Caco-2 (cell line): ENCODE measurements around the gene ARAP3. TPM values are rescaled to one million over a fixed set of nuclear protein-coding genes. Genes with fewer than 3 reads are reported as not detected.
"Not testable (repeated sequence)": the region's sequence is repeated elsewhere in the genome, so short reads cannot be mapped to it uniquely, and the experiment has no call there.

ENCODE experiments used
- BruUV-seq: library from RNA; stranded (reverse); fragments of 400-500 nt; replicated peaks from 2 replicates; lab custom pipeline; 2021; lab: Mats Ljungman, UMichigan
- CTCF ChIA-PET: fragments of 300-600 bp; sonication (Branson Sonifier 250); formaldehyde crosslinking; loops from one replicate; lab custom pipeline; 2022; ENCODE audit warnings: antibody characterized with exemption; lab: Charles Lee
- POLR2A ChIA-PET: fragments of 300-600 bp; sonication (Branson Sonifier 250); formaldehyde crosslinking; loops from one replicate; lab custom pipeline; 2022; ENCODE audit warnings: antibody characterized with exemption; lab: Charles Lee
- DNase-seq, 2 experiments: peaks; one replicate each; pipeline versions ENCODE4 v3.0.0 to v3.0.0-alpha.2; 2020 to 2022
- H3K27me3 ChIP-seq: replicated peaks from 2 replicates; pipeline ENCODE4 v1.6.0; 2011; ENCODE audit warnings: low read length; ENCODE audit not compliant: control insufficient read depth, insufficient read depth
- H3K36me3 ChIP-seq: 2 replicates; pipeline ENCODE4 v1.5.1; 2011; ENCODE audit warnings: low read length; ENCODE audit not compliant: control insufficient read depth, insufficient read depth
- H3K4me1 ChIP-seq: fragments of 250-450 bp; sonication (Bioruptor Pico); 2 replicates; pipeline ENCODE4 v1.5.1; 2020; ENCODE audit warnings: mild to moderate bottlenecking
- H3K4me3 ChIP-seq: 2 replicates; pipeline ENCODE4 v1.5.1; 2011; ENCODE audit warnings: low read depth, mild to moderate bottlenecking, control low read depth, low read length
- H3K9me3 ChIP-seq: fragments of 250-450 bp; sonication (Bioruptor Pico); 2 replicates; pipeline ENCODE4 v1.5.1; 2020; ENCODE audit warnings: mild to moderate bottlenecking, moderate library complexity
- H3K27ac Mint-ChIP-seq: one replicate; pipeline ENCODE4 v1.8.0; 2022; ENCODE audit warnings: mixed read lengths; ENCODE audit not compliant: unreplicated experiment
- H3K27me3 Mint-ChIP-seq: one replicate; pipeline ENCODE4 v1.8.0; 2022; ENCODE audit warnings: mixed read lengths; ENCODE audit not compliant: insufficient read depth, unreplicated experiment
- H3K36me3 Mint-ChIP-seq: one replicate; pipeline ENCODE4 v1.8.0; 2022; ENCODE audit warnings: mild to moderate bottlenecking, mixed read lengths; ENCODE audit not compliant: insufficient read depth, unreplicated experiment
- H3K4me1 Mint-ChIP-seq: one replicate; pipeline ENCODE4 v1.8.0; 2022; ENCODE audit warnings: low read depth, mixed read lengths; ENCODE audit not compliant: unreplicated experiment
- H3K4me3 Mint-ChIP-seq: one replicate; pipeline ENCODE4 v1.8.0; 2022; ENCODE audit warnings: mild to moderate bottlenecking, moderate library complexity, mixed read lengths; ENCODE audit not compliant: unreplicated experiment
- H3K9me3 Mint-ChIP-seq: one replicate; pipeline ENCODE4 v1.8.0; 2022; ENCODE audit warnings: mixed read lengths; ENCODE audit not compliant: unreplicated experiment
- CTCF ChIP-seq, 2 experiments: fragments of 200-600 bp in 1 of 2; IDR thresholded peaks; 1 replicate in 1 of 2; 2 replicates in 1 of 2; pipeline versions ENCODE4 v1.5.1 to v1.8.0; 2011 to 2022; ENCODE audit warnings: antibody characterized with exemption in 1 of 2, control low read depth in 1 of 2, inconsistent platforms in 1 of 2, low read depth in 1 of 2, low read length in 1 of 2, mild to moderate bottlenecking in 1 of 2, moderate library complexity in 1 of 2; ENCODE audit not compliant: insufficient read depth in 1 of 2, severe bottlenecking in 1 of 2, unreplicated experiment in 1 of 2
- intact Hi-C: fragments of 100-400 bp; cut with micrococcal nuclease; formaldehyde crosslinking; loops from one replicate; pipeline ENCODE4 v1.10.0; 2022; ENCODE audit not compliant: unreplicated experiment
- total RNA-seq: library from RNA; stranded (reverse); gene quantifications from 2 replicates; pipeline ENCODE4 v1.2.3, GENCODE V29; 2022

The ARAP3 gene
- total RNA-seq, 1 experiment from 2014 or later, result 6.3 TPM

- H3K9me3 ChIP-seq, result peaks cover 6% of the 10 kb centered on the region; the same call in 1 of the 2 replicates
- H3K36me3 ChIP-seq, result no peaks in the 10 kb centered on the region
- POLR2A ChIA-PET, result interaction anchor here (0.5 kb wide), 1 partner anchor 150 kb away, joined by 12 read pairs; no protein-coding TSS in a partner anchor
- H3K4me1 Mint-ChIP-seq, result peaks cover 5% of the 10 kb centered on the region
- no TSS peak for BruUV-seq
- H3K27ac Mint-ChIP-seq, result no peak overlapping the region
- peaks cover under 1% of the 10 kb centered on the region for H3K27me3 Mint-ChIP-seq
- no peak overlapping the region for H3K4me3 Mint-ChIP-seq
- H3K9me3 Mint-ChIP-seq, result peaks cover 10% of the 10 kb centered on the region
- CTCF ChIA-PET, result interaction anchor here (0.6 kb wide), 1 partner anchor 14 kb away, joined by 4 read pairs; no protein-coding TSS in a partner anchor
- intact Hi-C loops, result no loop called here
- H3K36me3 Mint-ChIP-seq, result no peaks in the 10 kb centered on the region
- H3K4me1 ChIP-seq, result 0 out of 2 replicates have a peak, but pooled peaks cover 6% of the 10 kb centered on the region
- H3K4me3 ChIP-seq, result no peak overlapping the region
- no peak for DNase-seq
- TF ChIP-seq CTCF (IDR thresholded peaks at IDR 0.05; ENCODE audit: insufficient read depth in 1 of 2, low read depth in 1 of 2, low read length in 1 of 2, severe bottlenecking in 1 of 2, unreplicated experiment in 1 of 2), result no peak
- no peaks in the 10 kb centered on the region for H3K27me3 ChIP-seq
Measured at GRCh38 chr5:141725891-141726290, 43.9 kb upstream of the ARAP3 start.

GRCh38 chr5:141725174-141725573, 43.1 kb upstream of the ARAP3 start:
- H3K4me1 ChIP-seq, POLR2A ChIA-PET, H3K36me3 ChIP-seq, intact Hi-C loops, H3K27ac Mint-ChIP-seq, H3K9me3 ChIP-seq, BruUV-seq, H3K27me3 ChIP-seq, H3K27me3 Mint-ChIP-seq, H3K36me3 Mint-ChIP-seq, H3K4me1 Mint-ChIP-seq, H3K4me3 Mint-ChIP-seq, DNase-seq, H3K4me3 ChIP-seq: not testable (repeated sequence)
- CTCF ChIA-PET, result interaction anchor here (0.9 kb wide), 1 partner anchor 33 kb away, joined by 3 read pairs; no protein-coding TSS in a partner anchor
- peaks cover 10% of the 10 kb centered on the region for H3K9me3 Mint-ChIP-seq

DNA sequence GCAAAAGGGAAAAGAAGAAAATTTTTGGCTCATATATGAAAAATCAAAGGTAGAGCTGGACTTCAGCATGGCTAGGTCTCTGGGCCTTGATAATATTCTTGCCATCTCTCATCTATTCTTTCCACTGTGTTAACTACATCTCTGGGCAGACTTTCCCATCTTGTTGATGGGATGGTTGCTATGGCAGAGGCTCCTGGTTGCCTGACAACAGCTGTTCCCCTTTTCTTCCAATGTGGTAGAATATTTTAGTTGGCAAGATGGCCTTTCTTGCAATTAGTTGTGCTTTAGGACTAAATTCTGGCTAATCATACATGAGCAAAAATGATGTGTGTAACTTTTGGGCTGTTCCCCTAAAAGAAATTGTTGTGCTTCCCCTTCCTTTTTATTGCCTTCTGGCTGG, 40.2 kb upstream of the ARAP3 start:
- intact Hi-C loops, result no loop called here
- DNase-seq, result no peak
- Histone ChIP-seq H3K4me1 (0 out of 2 replicates have a peak, but pooled peaks cover 6% of the 10 kb centered on the region), H3K4me3 (no peak overlapping the region), H3K9me3 (peaks cover 6% of the 10 kb centered on the region; the same call in 1 of the 2 replicates), H3K36me3 (no peaks in the 10 kb centered on the region), H3K27me3 (no peaks in the 10 kb centered on the region)
- CTCF ChIA-PET, result interaction anchor here (0.9 kb wide), 1 partner anchor 156 kb away, joined by 3 read pairs; the partner anchor contains the start of gene PCDH1
- Mint-ChIP-seq H3K27ac (no peak overlapping the region), H3K4me3 (no peak overlapping the region), H3K4me1 (peaks cover 5% of the 10 kb centered on the region), H3K36me3 (no peaks in the 10 kb centered on the region), H3K27me3 (no peaks in the 10 kb centered on the region), H3K9me3 (peaks cover 10% of the 10 kb centered on the region)
- BruUV-seq, result no TSS peak
- no peak for TF ChIP-seq CTCF (IDR thresholded peaks at IDR 0.05; ENCODE audit: insufficient read depth in 1 of 2, low read depth in 1 of 2, low read length in 1 of 2, severe bottlenecking in 1 of 2, unreplicated experiment in 1 of 2)
- POLR2A ChIA-PET, result no interaction called here
